Right atrium auricular region (tissue), 2 donors: ENCODE data around the gene NAMPT. TPM values are rescaled to one million over a fixed set of nuclear protein-coding genes. Genes with fewer than 3 reads are reported as not detected.

ENCODE experiments used
- DNase-seq: peaks from one replicate; pipeline ENCODE4 v3.0.0-alpha.2; 2019; ENCODE audit warnings: low spot score
- H3K27ac ChIP-seq, 2 donors: fragments of 200-600 bp; sonication (generic); 1 replicate in 1 of 2; 2 replicates in 1 of 2; pipeline ENCODE4 v1.5.1; 2016 to 2019
- H3K27me3 ChIP-seq, 2 donors: fragments of 200-600 bp; sonication (generic); one replicate each; pipeline versions ENCODE4 v1.5.1 to v1.6.0; 2017 to 2019
- H3K36me3 ChIP-seq: fragments of 200-600 bp; sonication (generic); one replicate; pipeline ENCODE4 v1.5.1; 2016
- H3K4me1 ChIP-seq, 2 donors: fragments of 200-600 bp; sonication (generic); one replicate each; pipeline versions ENCODE4 v1.5.1 to v1.6.0; 2017 to 2019
- H3K4me3 ChIP-seq, 2 donors: fragments of 200-600 bp; sonication (generic); 1 replicate in 1 of 2; 2 replicates in 1 of 2; pipeline ENCODE4 v1.5.1; 2017 to 2019; ENCODE audit warnings: mild to moderate bottlenecking in 1 of 2, moderate library complexity in 1 of 2
- H3K9me3 ChIP-seq, 2 donors: fragments of 200-600 bp; sonication (generic); one replicate each; pipeline ENCODE4 v1.5.1; 2019
- total RNA-seq, 2 donors: library from RNA; depleted of rRNA; stranded (reverse); fragments of >200 nt; gene quantifications; one replicate each; pipeline ENCODE4 v1.1.0, GENCODE V29; 2016
- TF ChIP-seq, protein P1 (sequence below), 2 donors: fragments of 200-600 bp; sonication (generic); IDR thresholded peaks; one replicate each; pipeline ENCODE4 v1.5.1; 2019; ENCODE audit warnings: antibody characterized with exemption in 2 of 2

NAMPT gene
- total RNA-seq, 2 donors from 2014 or later, result 143 to 194 TPM

DNA sequence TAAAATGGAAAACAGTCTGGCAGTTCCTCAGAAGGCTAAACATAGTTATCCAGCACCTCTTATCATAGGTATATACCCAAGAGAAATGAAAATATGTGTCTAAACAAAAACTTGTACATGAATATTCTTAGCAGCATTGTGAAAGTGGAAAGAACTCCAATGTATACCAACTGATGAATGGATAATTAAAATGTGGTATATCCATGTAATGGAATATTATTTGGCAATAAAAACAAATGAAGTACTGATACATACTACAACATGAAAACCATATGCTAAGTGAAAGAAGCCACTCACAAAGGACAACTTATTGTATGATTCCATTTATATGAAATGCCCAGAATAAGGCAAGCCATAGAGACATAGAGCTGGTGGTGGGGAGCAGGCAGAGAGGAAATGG is 32.2 kb upstream of the NAMPT start:
- no peak for DNase-seq
- TF ChIP-seq, protein P1, sequence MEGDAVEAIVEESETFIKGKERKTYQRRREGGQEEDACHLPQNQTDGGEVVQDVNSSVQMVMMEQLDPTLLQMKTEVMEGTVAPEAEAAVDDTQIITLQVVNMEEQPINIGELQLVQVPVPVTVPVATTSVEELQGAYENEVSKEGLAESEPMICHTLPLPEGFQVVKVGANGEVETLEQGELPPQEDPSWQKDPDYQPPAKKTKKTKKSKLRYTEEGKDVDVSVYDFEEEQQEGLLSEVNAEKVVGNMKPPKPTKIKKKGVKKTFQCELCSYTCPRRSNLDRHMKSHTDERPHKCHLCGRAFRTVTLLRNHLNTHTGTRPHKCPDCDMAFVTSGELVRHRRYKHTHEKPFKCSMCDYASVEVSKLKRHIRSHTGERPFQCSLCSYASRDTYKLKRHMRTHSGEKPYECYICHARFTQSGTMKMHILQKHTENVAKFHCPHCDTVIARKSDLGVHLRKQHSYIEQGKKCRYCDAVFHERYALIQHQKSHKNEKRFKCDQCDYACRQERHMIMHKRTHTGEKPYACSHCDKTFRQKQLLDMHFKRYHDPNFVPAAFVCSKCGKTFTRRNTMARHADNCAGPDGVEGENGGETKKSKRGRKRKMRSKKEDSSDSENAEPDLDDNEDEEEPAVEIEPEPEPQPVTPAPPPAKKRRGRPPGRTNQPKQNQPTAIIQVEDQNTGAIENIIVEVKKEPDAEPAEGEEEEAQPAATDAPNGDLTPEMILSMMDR (IDR thresholded peaks at IDR 0.05), result no peak
- H3K9me3 ChIP-seq, result peaks cover 0 to 6% of the 10 kb centered on the region in 2 donors
- no peaks in the 10 kb centered on the region for H3K4me1 ChIP-seq
- no peaks in the 10 kb centered on the region for H3K27me3 ChIP-seq
- H3K4me3 ChIP-seq, result no peak overlapping the region
- H3K36me3 ChIP-seq, result no peaks in the 10 kb centered on the region
- H3K27ac ChIP-seq, result no peak overlapping the region

DNA sequence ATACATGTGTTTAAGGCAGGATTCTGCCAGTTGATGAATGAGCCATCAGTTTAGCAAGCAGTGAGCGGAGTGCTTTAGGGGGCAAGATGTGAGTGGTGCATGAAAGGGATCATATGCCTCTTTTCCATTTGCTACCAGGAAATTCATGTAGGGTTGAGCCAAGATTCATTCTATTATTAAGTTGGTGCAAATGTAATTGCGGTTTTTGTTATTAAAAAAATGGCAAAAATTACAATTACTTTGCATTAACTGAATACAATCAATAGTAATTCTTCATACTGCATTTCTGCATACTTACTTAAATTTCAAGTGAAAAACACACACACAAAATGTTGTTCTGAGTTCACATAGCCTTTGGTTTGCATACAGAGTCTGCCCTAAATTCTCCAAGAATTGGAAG is 30.1 kb upstream of the NAMPT start:
- Histone ChIP-seq H3K36me3 (no peaks in the 10 kb centered on the region), H3K27ac (peak overlapping the region in 1 of 2 donors; percentile 28), H3K4me1 (no peaks in the 10 kb centered on the region), H3K27me3 (no peaks in the 10 kb centered on the region), H3K9me3 (peaks cover 0 to 6% of the 10 kb centered on the region in 2 donors), H3K4me3 (no peak overlapping the region)
- TF ChIP-seq, protein P1 (IDR thresholded peaks at IDR 0.05), result no peak
- no peak for DNase-seq

DNA sequence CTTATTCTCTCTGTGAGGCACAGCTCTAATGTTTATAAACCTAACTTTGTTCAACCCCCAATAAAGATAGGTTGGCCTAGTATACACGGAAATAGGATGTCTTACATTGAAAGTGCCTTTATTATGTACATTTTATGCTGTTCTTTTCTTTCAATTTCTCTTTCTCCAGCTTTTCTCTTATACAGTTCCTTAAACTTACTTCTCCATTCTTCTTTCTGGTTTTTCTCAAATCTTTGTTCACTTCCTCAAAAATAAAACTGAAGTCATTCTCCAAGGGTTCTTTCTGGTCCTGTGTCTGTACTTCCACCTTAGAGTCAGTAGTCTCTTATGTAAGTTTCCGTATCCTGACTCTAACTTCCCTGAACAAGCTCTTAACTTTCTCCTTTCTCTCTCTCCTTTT is 29.2 kb upstream of the NAMPT start:
- Histone ChIP-seq H3K9me3 (peaks cover 0 to 6% of the 10 kb centered on the region in 2 donors), H3K27me3 (no peaks in the 10 kb centered on the region), H3K27ac (peak overlapping the region in 1 of 2 donors; percentile 28), H3K4me3 (no peak overlapping the region), H3K36me3 (no peaks in the 10 kb centered on the region), H3K4me1 (no peaks in the 10 kb centered on the region)
- TF ChIP-seq, protein P1 (IDR thresholded peaks at IDR 0.05), result no peak
- no peak for DNase-seq

DNA sequence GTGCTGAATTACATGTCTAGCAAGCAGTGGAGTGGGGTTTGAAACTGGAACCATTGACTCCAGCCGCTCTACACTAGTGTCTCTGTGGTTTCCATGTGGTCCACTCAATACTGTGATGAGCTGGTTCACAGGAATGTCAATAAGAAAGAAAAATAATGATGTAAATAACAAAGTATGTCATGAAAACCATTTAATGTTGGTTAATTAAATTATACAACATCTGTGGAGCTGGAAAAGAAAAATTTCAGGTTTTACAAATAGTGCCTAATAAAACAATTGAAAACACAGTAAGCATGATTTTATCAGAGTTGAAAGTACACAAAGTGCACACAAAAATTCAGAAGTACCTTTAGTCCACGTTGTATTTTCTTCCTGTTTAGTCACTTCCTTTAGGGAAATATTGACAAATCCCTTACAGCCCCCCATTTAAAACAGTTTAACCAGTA is 28.7 kb upstream of the NAMPT start:
- no peak for DNase-seq
- Histone ChIP-seq H3K36me3 (no peaks in the 10 kb centered on the region), H3K27me3 (no peaks in the 10 kb centered on the region), H3K27ac (no peak overlapping the region), H3K4me3 (no peak overlapping the region), H3K4me1 (no peaks in the 10 kb centered on the region), H3K9me3 (peaks cover 0 to 6% of the 10 kb centered on the region in 2 donors)
- TF ChIP-seq, protein P1 (IDR thresholded peaks at IDR 0.05), result no peak

DNA sequence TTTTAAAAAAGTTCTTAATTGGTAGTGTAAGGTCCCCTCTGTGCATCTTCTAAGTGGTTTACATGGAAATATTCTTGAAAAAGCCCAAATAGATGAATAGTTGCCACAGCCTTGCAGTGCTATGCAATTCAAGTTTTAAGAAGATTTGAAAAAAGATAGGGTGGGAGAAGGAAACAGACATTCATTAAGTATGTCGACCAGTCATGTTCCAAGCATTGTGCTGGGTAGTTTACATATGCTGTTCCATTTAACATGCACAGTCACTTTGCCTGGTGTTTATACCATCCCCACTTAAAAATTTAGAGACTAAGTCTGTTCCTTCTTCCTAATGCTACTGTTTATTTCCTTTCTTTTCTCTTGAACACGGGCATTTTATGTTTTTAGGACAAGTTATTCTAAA is 28.1 kb upstream of the NAMPT start:
- peaks cover 0 to 6% of the 10 kb centered on the region in 2 donors for H3K9me3 ChIP-seq
- H3K4me3 ChIP-seq, result no peak overlapping the region
- no peaks in the 10 kb centered on the region for H3K4me1 ChIP-seq
- TF ChIP-seq, protein P1 (IDR thresholded peaks at IDR 0.05), result no peak
- H3K27me3 ChIP-seq, result no peaks in the 10 kb centered on the region
- H3K36me3 ChIP-seq, result no peaks in the 10 kb centered on the region
- no peak overlapping the region for H3K27ac ChIP-seq
- no peak for DNase-seq
